Fibroblast of mammary gland (primary cell): Measurements from ENCODE around the gene SERPINB5.

Experiments
- DNase-seq: peaks from one replicate; pipeline ENCODE4 v3.0.0-alpha.2; 2010; ENCODE audit warnings: low read depth
- H3K4me3 ChIP-seq: 2 replicates; pipeline ENCODE4 v1.5.1; 2011; ENCODE audit warnings: low read depth, mild to moderate bottlenecking, low read length, moderate library complexity; ENCODE audit not compliant: control insufficient read depth
- TF ChIP-seq, protein P1 (sequence below): conservative IDR thresholded peaks from 2 replicates; pipeline ENCODE4 v1.5.1; 2011; ENCODE audit warnings: low read depth, low read length, inconsistent platforms; ENCODE audit not compliant: control insufficient read depth, insufficient read depth

Gene SERPINB5

DNA sequence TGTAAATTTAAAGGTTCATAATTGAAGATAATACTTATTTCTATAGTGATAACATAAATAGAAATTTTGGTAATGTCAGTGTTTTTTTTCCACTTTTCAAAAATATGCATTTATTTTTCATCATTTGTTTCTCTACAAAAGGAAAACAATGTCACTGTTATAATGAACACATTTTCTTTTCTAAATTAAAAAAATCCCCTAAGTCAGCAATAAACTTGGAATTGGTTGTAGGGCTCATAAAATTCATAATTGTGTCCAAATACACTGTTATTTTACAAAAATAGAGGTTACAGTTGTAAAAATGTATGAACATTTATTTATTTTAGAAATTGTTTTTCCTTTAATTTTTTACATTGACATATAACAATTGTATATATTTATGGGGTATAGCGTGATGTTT lies 39.0 kb downstream of the SERPINB5 start:
- no peak overlapping the region for H3K4me3 ChIP-seq
- no peak for DNase-seq
- TF ChIP-seq, protein P1, sequence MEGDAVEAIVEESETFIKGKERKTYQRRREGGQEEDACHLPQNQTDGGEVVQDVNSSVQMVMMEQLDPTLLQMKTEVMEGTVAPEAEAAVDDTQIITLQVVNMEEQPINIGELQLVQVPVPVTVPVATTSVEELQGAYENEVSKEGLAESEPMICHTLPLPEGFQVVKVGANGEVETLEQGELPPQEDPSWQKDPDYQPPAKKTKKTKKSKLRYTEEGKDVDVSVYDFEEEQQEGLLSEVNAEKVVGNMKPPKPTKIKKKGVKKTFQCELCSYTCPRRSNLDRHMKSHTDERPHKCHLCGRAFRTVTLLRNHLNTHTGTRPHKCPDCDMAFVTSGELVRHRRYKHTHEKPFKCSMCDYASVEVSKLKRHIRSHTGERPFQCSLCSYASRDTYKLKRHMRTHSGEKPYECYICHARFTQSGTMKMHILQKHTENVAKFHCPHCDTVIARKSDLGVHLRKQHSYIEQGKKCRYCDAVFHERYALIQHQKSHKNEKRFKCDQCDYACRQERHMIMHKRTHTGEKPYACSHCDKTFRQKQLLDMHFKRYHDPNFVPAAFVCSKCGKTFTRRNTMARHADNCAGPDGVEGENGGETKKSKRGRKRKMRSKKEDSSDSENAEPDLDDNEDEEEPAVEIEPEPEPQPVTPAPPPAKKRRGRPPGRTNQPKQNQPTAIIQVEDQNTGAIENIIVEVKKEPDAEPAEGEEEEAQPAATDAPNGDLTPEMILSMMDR, result no peak

- H3K4me3 ChIP-seq, result no peak overlapping the region
- TF ChIP-seq, protein P1, result peak; percentile 65
- peak; percentile 78 for DNase-seq
Measured at GRCh38 chr18:63518178-63519012, 41.6 kb downstream of the SERPINB5 start.

GRCh38 chr18:63520053-63520685 lies 43.4 kb downstream of the SERPINB5 start:
- DNase-seq, result no peak
- no peak overlapping the region for H3K4me3 ChIP-seq
- TF ChIP-seq, protein P1, result no peak

GRCh38 chr18:63523660-63524059 lies 46.9 kb downstream of the SERPINB5 start:
- peak; percentile 20 for DNase-seq
- TF ChIP-seq, protein P1, result no peak
- H3K4me3 ChIP-seq, result no peak overlapping the region

DNA sequence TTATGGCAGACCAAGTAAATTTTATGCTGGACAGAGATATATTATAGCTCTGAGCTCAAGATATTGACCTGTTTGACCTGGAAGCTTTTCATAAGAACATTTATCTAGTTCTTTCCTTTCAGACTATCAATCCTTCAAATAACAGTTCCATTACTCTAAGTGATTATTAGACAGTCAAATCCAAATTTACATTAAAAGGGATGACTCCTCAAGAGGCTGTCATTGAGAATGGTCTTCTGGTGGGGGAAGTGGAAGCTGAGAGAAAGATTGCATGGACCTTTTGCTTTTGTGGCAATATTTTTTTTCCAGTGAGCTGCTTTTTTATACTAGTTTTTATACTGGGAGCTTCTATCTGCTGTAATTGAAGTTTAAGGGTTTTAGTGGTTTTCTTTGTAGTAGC lies 50.5 kb downstream of the SERPINB5 start:
- no peak for DNase-seq
- no peak overlapping the region for H3K4me3 ChIP-seq
- TF ChIP-seq, protein P1, result no peak

DNA sequence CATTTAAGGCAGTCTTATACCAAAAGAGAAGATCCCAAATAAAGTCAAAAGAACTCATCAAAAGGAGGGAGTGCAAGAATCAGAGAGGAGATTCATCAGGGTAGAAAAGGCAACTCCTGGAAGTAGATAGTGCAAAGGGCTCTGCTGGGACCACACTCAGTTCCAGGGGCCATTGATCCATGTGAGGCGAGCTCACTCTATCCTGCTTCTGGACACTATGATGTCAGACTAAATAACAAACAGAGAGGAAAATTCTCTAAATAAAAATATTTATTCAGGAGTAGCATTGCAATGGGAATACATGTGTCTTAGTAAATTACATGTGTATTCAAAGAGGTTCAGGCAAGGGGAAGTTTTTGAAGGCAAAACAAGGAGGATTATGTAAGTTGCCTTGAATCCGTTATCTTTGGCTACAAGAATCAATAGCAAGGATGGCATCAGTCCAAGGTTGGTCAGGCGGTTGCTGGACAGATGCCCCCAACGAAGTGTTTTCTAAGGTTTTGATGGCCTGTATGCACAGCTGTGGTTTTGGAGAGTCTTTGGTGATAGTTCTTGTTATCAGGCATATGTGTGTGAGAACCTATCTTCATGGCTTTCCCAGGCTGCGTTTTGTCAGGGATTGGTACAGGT lies 52.2 kb downstream of the SERPINB5 start:
- TF ChIP-seq, protein P1, result no peak
- DNase-seq, result no peak
- H3K4me3 ChIP-seq, result no peak overlapping the region
